SJSA1 (cell line): Measurements from ENCODE around the gene PCGF5. TPM values are rescaled to one million over a fixed set of nuclear protein-coding genes. Genes with fewer than 3 reads are reported as not detected.
A peak's percentile ranks its signal among the peaks of the same experiment; 100 is the strongest.
"Not testable (repeated sequence)": the region's sequence is repeated elsewhere in the genome, so short reads cannot be mapped to it uniquely, and the experiment has no call there.

Experiments used
- DNase-seq, 2 experiments: peaks; one replicate each; pipeline ENCODE4 v3.0.0-alpha.2; 2015 to 2020; ENCODE audit warnings: low spot score in 2 of 2, low read depth in 1 of 2
- H3K27ac ChIP-seq: fragments of 250-450 bp; sonication (Bioruptor Pico); 2 replicates; pipeline ENCODE4 v1.5.1; 2020; ENCODE audit warnings: mild to moderate bottlenecking, moderate library complexity
- H3K27me3 ChIP-seq: fragments of 250-450 bp; sonication (Bioruptor Pico); replicated peaks from 2 replicates; pipeline ENCODE4 v1.5.1; 2020; ENCODE audit warnings: mild to moderate bottlenecking, moderate library complexity
- H3K36me3 ChIP-seq: fragments of 250-450 bp; sonication (Bioruptor Pico); 2 replicates; pipeline ENCODE4 v1.5.1; 2020; ENCODE audit warnings: mild to moderate bottlenecking
- H3K4me1 ChIP-seq: fragments of 250-450 bp; sonication (Bioruptor Pico); replicated peaks from 2 replicates; pipeline ENCODE4 v1.6.1; 2021; ENCODE audit warnings: mild to moderate bottlenecking
- H3K4me3 ChIP-seq: fragments of 250-450 bp; sonication (Bioruptor Pico); 2 replicates; pipeline ENCODE4 v1.5.1; 2020; ENCODE audit warnings: mild to moderate bottlenecking
- H3K9me3 ChIP-seq: fragments of 250-450 bp; sonication (Bioruptor Pico); replicated peaks from 2 replicates; pipeline ENCODE4 v1.5.1; 2020; ENCODE audit warnings: mild to moderate bottlenecking
- total RNA-seq: library from RNA; depleted of rRNA; stranded (reverse); fragments of >200 nt; shearing (Covaris generic); gene quantifications from 2 replicates; pipeline ENCODE4 v1.2.3, GENCODE V29; 2014

Gene PCGF5
- total RNA-seq, 1 experiment from 2014 or later = 32.1 TPM

GRCh38 chr10:91271886-91272285, 51.4 kb downstream of the PCGF5 start:
- H3K36me3 ChIP-seq = 0 out of 2 replicates have a peak, but pooled peaks cover 4% of the 10 kb centered on the region
- no peaks in the 10 kb centered on the region for H3K4me1 ChIP-seq
- DNase-seq = no peak
- H3K27me3 ChIP-seq = no peaks in the 10 kb centered on the region
- no peaks in the 10 kb centered on the region for H3K9me3 ChIP-seq
- H3K27ac ChIP-seq = no peak overlapping the region
- no peak overlapping the region for H3K4me3 ChIP-seq

GRCh38 chr10:91284486-91285090, 64.1 kb downstream of the PCGF5 start:
- no peak for DNase-seq
- Histone ChIP-seq H3K4me1 (no peaks in the 10 kb centered on the region), H3K4me3 (no peak overlapping the region), H3K36me3 (no peaks in the 10 kb centered on the region), H3K27ac (no peak overlapping the region), H3K27me3 (no peaks in the 10 kb centered on the region), H3K9me3 (no peaks in the 10 kb centered on the region)

GRCh38 chr10:91286572-91286971, 66.1 kb downstream of the PCGF5 start:
- Histone ChIP-seq H3K36me3 (no peaks in the 10 kb centered on the region), H3K27me3 (no peaks in the 10 kb centered on the region), H3K4me3 (no peak overlapping the region), H3K27ac (no peak overlapping the region), H3K4me1 (no peaks in the 10 kb centered on the region), H3K9me3 (no peaks in the 10 kb centered on the region)
- DNase-seq = no peak

- Histone ChIP-seq H3K27me3 (no peaks in the 10 kb centered on the region), H3K36me3 (no peaks in the 10 kb centered on the region), H3K4me3 (no peak overlapping the region), H3K4me1 (no peaks in the 10 kb centered on the region), H3K27ac (no peak overlapping the region), H3K9me3 (no peaks in the 10 kb centered on the region)
- DNase-seq = no peak
Measured at GRCh38 chr10:91287276-91287675, 66.8 kb downstream of the PCGF5 start.

GRCh38 chr10:91287912-91288311, 67.4 kb downstream of the PCGF5 start:
- H3K27me3 ChIP-seq = no peaks in the 10 kb centered on the region
- DNase-seq = no peak
- no peaks in the 10 kb centered on the region for H3K4me1 ChIP-seq
- H3K4me3 ChIP-seq = no peak overlapping the region
- no peaks in the 10 kb centered on the region for H3K36me3 ChIP-seq
- no peaks in the 10 kb centered on the region for H3K9me3 ChIP-seq
- no peak overlapping the region for H3K27ac ChIP-seq

GRCh38 chr10:91289305-91289704, 68.8 kb downstream of the PCGF5 start:
- Histone ChIP-seq H3K9me3 (no peaks in the 10 kb centered on the region), H3K27ac (no peak overlapping the region), H3K36me3 (no peaks in the 10 kb centered on the region), H3K4me3 (no peak overlapping the region), H3K27me3 (no peaks in the 10 kb centered on the region), H3K4me1 (no peaks in the 10 kb centered on the region)
- DNase-seq = no peak

- H3K4me3 ChIP-seq = no peak overlapping the region
- no peaks in the 10 kb centered on the region for H3K27me3 ChIP-seq
- no peaks in the 10 kb centered on the region for H3K9me3 ChIP-seq
- H3K27ac ChIP-seq = no peak overlapping the region
- no peak for DNase-seq
- no peaks in the 10 kb centered on the region for H3K4me1 ChIP-seq
- H3K36me3 ChIP-seq = no peaks in the 10 kb centered on the region
Measured at GRCh38 chr10:91290607-91291006, 70.1 kb downstream of the PCGF5 start.

- Histone ChIP-seq H3K4me3 (no peak overlapping the region), H3K9me3 (no peaks in the 10 kb centered on the region), H3K27me3 (no peaks in the 10 kb centered on the region), H3K36me3 (no peaks in the 10 kb centered on the region), H3K27ac (no peak overlapping the region), H3K4me1 (peaks cover 4% of the 10 kb centered on the region; the same call in 1 of the 2 replicates)
- no peak for DNase-seq
Measured at GRCh38 chr10:91294134-91294906, 73.9 kb downstream of the PCGF5 start.

GRCh38 chr10:91295346-91295745, 74.9 kb downstream of the PCGF5 start:
- no peak overlapping the region for H3K27ac ChIP-seq
- no peaks in the 10 kb centered on the region for H3K27me3 ChIP-seq
- H3K4me3 ChIP-seq = no peak overlapping the region
- H3K4me1 ChIP-seq = peaks cover 4% of the 10 kb centered on the region; the same call in 1 of the 2 replicates
- H3K36me3 ChIP-seq = no peaks in the 10 kb centered on the region
- H3K9me3 ChIP-seq = no peaks in the 10 kb centered on the region
- DNase-seq = no peak

- Histone ChIP-seq H3K4me1 (peaks cover 4% of the 10 kb centered on the region; the same call in 1 of the 2 replicates), H3K4me3 (no peak overlapping the region), H3K9me3 (no peaks in the 10 kb centered on the region), H3K36me3 (no peaks in the 10 kb centered on the region), H3K27me3 (no peaks in the 10 kb centered on the region), H3K27ac (no peak overlapping the region)
- DNase-seq = no peak
Measured at GRCh38 chr10:91296471-91296870, 76.0 kb downstream of the PCGF5 start.

GRCh38 chr10:91298224-91298871, 77.9 kb downstream of the PCGF5 start:
- H3K36me3 ChIP-seq = no peaks in the 10 kb centered on the region
- peaks cover 4% of the 10 kb centered on the region; the same call in 1 of the 2 replicates for H3K4me1 ChIP-seq
- H3K27ac ChIP-seq = no peak overlapping the region
- H3K9me3 ChIP-seq = no peaks in the 10 kb centered on the region
- no peaks in the 10 kb centered on the region for H3K27me3 ChIP-seq
- H3K4me3 ChIP-seq = peak overlapping the region; percentile 22
- DNase-seq = peak; percentile 79 to 80

GRCh38 chr10:91299999-91300575, 79.6 kb downstream of the PCGF5 start:
- H3K27ac ChIP-seq = no peak overlapping the region
- H3K27me3 ChIP-seq = no peaks in the 10 kb centered on the region
- H3K9me3 ChIP-seq = no peaks in the 10 kb centered on the region
- no peak overlapping the region for H3K4me3 ChIP-seq
- no peak for DNase-seq
- H3K4me1 ChIP-seq = peaks cover 4% of the 10 kb centered on the region; the same call in 1 of the 2 replicates
- H3K36me3 ChIP-seq = no peaks in the 10 kb centered on the region

- H3K36me3 ChIP-seq, H3K27ac ChIP-seq, H3K4me1 ChIP-seq, DNase-seq, H3K4me3 ChIP-seq, H3K9me3 ChIP-seq, H3K27me3 ChIP-seq: not testable (repeated sequence)
Measured at GRCh38 chr10:91302946-91303345, 82.5 kb downstream of the PCGF5 start.

GRCh38 chr10:91305979-91306378, 85.5 kb downstream of the PCGF5 start:
- not testable (repeated sequence) for DNase-seq, H3K27me3 ChIP-seq, H3K4me1 ChIP-seq, H3K9me3 ChIP-seq, H3K4me3 ChIP-seq, H3K27ac ChIP-seq, H3K36me3 ChIP-seq
